Suppressor macrophage treated with lipopolysaccharide for 4 hours (primary cell): ENCODE results near the gene VEPH1.
A peak's percentile ranks its signal among the peaks of the same experiment; 100 is the strongest.

ENCODE experiments used
- DNase-seq: peaks from one replicate; pipeline ENCODE4 v3.0.0-alpha.2; 2020

Gene VEPH1

GRCh38 chr3:157420606-157421130 is 82.5 kb downstream of the VEPH1 start:
- no peak for DNase-seq

- DNase-seq, result no peak
Measured at GRCh38 chr3:157418104-157418503, 85.1 kb downstream of the VEPH1 start.

DNA sequence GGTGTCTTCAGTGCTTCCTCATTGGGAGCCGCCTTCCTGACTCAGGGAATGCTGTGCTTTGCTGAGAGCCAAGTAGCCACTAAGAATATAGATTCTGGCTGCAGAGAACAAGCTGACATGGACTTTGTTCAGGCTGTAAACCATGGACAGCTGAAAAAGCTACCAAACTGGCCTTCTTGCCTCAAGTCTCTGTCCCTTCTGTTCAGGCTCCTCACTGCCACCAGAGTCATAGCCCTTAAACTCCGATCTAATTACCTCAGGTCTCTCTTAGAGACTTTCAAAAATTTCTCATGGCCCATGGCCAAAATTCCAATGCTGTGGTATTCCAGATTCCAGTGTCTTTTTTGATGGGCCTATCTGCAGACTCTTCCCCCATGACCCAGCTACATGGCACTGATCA is 86.0 kb downstream of the VEPH1 start:
- DNase-seq, result no peak

DNA sequence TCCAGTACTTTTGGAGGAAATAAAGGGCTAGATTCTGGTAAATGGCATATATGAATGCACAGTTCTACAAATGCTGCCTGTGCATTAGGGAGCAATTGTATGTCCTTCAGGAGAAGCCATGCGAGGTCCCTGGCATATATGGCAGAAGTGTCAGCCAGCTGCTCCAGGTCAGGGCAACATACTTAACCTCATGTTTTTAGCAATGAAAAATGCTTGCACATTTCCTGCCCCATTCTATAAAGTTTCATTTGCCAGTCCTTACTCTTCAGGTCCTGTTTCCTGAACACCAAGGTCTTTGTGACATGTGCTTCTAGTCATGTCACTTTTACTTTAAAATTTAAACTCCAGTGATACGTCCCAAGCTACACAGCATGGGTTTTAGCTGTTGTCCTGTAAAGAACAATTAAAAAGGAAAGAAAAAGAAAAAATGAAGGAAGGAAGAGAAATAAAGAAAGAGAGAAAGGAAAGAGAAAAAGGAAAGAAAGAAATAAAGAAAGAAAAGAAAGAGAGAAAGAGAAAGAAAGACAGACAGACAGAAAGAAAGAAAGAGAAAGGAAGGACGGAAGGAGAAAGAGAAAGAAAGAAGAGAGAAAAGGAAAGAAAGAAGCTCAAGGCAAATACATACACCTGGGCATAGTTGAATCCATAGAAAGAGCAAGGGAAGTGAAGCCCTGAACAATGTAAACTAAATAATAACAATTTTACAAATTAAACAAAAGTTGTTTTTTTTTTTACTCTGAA is 86.7 kb downstream of the VEPH1 start:
- DNase-seq, result no peak

GRCh38 chr3:157414861-157415260 is 88.4 kb downstream of the VEPH1 start:
- no peak for DNase-seq

DNA sequence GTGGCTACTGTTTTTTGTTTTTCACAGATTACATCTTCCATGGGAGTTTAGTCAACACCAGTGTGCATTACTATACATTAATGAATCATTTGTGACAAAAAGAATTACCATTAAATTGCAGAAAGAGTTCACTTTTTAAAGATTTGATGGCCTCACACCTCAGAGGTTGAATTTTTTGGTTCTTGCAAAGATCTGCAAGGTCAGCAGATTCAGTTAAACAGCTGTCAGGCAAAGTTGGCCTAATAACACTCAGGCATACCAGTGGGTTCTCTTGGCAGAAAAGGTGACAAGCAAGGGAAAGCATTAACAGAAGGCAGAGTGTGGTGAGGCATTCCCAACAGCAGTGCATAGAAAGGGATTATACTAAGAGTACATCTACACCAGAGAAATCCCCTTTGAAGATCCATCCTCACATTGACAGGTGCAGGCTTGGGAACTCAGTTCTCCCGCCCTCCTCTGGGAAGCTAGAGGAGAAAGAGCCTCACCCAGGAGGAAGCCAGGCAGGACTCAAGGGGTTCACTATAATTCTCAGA is 90.8 kb downstream of the VEPH1 start:
- DNase-seq, result no peak

GRCh38 chr3:157410945-157411344 is 92.3 kb downstream of the VEPH1 start:
- DNase-seq, result no peak

DNA sequence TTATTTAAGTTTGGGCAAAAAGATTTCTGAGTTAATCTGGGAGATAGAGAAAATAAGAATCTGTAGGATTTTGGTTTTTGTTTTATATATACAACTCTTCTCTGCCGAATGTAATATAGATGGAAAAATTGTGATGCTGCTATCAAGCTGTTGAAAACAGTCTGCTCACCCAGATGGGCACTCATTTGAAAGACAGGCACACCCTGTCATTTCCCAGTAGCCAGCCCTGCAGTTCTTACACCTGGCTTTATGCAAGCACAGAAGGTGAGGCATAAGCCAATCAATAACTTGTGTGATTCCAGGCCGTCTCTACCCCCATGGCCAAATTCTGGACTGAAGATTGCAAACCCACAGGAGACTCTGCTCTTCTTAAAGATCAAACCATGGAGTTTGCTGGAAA is 93.7 kb downstream of the VEPH1 start:
- no peak for DNase-seq

- DNase-seq, result no peak
Measured at GRCh38 chr3:157408499-157409149, 94.6 kb downstream of the VEPH1 start.

DNA sequence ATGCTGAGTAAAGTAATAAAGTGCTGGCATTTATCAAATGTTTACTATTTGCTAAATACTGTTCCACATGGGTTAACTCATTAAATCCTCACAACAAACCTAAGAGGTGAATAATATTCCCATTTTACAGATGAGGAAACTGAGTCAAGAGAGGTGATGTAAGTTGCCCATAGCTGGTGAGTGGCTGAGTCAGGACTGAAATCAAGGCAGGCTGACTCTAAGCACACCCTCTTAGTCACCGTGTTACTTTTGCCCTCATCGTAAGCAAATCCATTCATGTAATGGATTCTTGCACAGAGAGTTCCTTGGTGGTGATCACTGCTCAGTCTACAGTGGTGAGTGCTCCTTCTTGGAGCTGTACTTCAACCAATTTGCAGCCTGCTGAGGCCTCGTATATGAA is 95.4 kb downstream of the VEPH1 start:
- DNase-seq, result no peak

DNA sequence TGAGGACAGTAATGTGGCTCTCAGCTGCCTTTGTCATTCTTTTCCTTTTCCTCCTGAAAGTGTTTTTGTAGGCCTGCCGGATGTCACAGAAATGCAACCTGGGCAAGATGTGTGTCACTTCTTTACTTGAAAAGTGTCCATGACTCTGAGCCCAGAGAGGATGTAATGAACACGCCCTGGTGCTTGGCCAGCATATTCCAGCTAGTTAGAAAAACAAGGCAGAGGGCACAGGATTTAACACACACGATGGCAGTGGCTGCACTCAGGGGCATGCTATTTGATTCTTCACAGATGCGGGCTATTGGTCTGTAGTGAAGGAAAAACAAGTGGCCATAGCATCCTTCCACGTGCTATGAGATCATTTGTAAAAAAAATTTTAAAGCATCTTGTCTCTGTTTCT is 96.8 kb downstream of the VEPH1 start:
- no peak for DNase-seq

GRCh38 chr3:157405457-157405856 is 97.8 kb downstream of the VEPH1 start:
- no peak for DNase-seq

DNA sequence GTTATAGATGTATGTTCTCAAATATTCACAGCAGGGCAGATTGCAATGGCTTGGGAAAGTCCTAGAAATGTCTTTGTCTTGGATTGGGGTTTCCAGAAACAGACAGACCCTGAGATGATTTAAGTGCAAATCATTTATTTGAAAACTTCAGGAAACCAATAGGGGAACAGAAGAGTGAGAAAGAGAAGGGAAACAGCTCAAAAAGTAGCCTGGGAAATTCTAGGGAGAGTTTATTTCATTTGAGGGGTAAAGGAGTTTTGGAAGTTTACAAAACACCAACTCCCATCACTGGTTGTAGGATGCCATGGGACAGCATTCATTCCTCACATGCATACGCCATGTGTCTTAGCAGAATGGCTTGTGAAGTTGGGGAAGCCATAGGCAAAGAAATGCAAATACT is 98.8 kb downstream of the VEPH1 start:
- DNase-seq, result peak; percentile 16

GRCh38 chr3:157398598-157398997 is 104.6 kb downstream of the VEPH1 start:
- DNase-seq, result no peak

DNA sequence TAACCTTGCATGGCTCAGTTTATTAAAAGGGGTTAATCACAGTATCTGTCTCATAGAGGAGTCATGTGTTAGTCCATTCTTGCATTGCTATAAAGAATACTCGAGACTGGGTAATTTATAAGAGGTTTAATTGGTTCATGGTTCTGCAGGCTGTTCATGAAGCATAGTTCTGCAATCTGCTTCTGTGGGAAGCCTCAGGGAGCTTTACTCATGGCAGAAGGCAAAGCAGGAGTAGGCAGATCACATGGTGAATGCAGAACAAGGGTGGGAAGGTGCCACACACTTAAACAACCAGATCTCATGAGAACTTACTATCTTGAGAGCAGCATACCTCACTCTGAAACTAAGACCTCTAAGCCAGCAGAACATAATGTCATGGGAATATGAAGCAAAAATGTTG is 108.8 kb downstream of the VEPH1 start:
- DNase-seq, result peak; percentile 41

DNA sequence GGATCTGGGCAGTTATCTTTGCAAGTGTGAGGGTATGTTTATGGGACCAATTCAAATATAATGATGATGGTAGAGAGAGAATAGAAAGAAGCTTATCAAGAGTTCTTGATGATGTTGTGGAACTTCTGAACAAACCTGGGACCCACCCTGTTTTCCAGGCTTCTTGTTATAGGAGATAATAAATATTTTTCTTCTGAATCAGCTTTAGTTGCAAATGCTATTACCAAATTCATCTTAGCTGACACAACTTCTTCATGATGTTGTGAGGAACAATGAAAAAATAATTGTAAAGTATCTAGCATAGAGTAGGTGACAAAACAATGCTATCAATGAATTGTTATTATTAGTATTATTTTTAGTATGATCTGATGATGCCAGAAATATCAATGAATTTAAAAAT is 110.1 kb downstream of the VEPH1 start:
- DNase-seq, result no peak

DNA sequence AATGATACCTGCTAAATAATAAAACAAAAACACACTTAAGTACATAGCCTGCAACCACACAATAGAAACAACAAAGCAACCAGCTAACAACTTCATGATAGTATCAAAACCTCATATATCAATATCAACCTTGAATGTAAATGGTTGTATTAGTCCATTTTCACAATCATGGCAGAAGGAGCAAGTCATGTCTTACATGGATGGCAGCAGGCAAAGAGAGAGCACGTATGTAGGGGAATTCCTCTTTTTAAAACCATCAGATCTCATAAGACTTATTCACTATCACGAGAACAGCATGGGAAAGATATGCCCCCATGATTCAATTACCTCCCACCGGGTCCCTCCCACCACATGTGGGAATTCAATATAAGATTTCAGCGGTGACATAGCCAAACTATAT is 111.1 kb downstream of the VEPH1 start:
- DNase-seq, result no peak

DNA sequence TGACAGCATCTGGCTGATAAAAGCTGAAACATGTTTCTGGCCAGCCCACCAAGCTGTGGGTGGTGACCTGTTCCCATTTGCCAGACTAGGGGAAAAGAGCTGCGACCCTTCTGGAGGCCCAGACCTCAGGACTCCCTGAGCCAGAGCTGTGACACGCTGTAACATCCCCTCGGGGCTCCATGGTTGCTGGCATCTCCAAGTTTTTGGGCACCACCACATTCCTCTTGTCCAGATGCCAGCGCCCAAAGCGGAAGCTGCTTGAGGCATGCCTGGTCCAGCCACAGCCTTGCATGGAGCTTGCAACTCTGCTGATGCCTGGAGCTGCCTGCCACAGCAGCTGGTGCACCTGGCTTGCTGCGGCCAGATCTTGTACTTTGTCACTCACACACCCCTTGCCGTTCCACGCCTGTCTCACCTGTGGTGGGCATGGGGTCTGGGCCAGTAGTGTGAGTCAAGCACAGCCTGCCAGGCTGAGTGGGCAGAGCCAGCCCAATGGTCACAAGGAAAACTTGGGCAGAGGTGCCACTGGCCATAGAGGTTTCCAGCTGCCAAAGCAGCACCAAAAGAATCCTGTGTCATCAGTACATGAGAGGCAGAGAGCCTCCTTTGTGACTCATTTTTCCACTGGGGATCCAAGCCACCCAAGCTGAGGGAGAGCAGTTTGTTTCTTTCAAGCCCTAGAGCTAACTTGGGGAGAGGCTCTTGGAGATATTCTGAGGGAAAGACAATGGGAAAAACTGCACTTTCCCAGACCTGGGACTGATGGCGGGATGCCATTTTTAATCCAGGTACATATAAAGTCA is 112.3 kb downstream of the VEPH1 start:
- no peak for DNase-seq

DNA sequence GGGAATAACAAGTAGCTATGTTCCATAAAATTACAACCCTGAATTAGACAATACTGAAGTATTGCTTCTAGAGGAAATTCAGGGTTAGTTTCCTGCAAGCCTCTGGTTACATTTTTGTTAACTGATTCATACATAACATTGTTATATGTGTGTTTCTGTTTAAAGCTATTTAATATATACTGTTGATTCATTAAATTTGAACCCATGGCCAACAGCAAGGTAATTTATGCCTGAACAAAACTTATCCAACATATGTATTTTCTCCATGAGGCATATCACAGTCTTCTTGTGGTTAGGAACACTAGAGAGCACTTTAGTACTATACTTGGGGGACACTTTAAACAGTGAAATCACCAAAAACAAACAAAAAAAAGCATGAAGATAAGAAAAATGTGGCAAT is 114.2 kb downstream of the VEPH1 start:
- no peak for DNase-seq

- DNase-seq, result no peak
Measured at GRCh38 chr3:157387708-157388435, 115.3 kb downstream of the VEPH1 start.

- no peak for DNase-seq
Measured at GRCh38 chr3:157384491-157384890, 118.7 kb downstream of the VEPH1 start.

DNA sequence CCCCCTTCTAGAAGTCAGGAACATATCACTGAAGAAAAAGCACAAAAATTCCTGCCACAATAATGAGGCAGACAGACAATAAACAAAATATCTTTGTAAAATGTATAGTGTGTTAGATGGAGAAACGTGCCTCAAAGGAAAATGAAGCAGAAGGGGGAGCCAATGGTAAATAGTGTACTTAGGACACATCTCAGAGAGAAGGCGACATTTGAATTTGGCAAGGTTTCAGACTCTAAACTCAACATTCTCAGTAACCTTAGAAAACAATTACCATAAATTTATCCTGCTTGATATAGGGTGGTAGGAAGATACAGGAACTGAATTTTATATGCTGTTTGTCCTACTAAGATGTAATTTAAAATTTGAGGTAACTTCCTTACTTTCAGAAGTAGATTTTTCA is 119.2 kb downstream of the VEPH1 start:
- DNase-seq, result no peak

- DNase-seq, result no peak
Measured at GRCh38 chr3:157381606-157382005, 121.6 kb downstream of the VEPH1 start.
